CD14-positive monocyte (primary cell): ENCODE measurements around the gene TCF21. TPM values are rescaled to one million over a fixed set of nuclear protein-coding genes. Genes with fewer than 3 reads are reported as not detected.

Source experiments
- DNase-seq, 3 donors: peaks; one replicate each; pipeline ENCODE4 v3.0.0-alpha.2; 2011 to 2022
- H2AFZ ChIP-seq: 2 replicates; pipeline ENCODE4 v1.6.0; 2012; ENCODE audit warnings: mild to moderate bottlenecking, low read depth, low read length, inconsistent platforms; ENCODE audit not compliant: insufficient read depth, poor library complexity, severe bottlenecking
- H3K27ac ChIP-seq, 2 donors: 1 replicate in 1 of 2; 2 replicates in 1 of 2; pipeline ENCODE4 v1.5.1; 2012 to 2013; ENCODE audit warnings: low read length in 2 of 2, control low read depth in 1 of 2, inconsistent platforms in 1 of 2, low read depth in 1 of 2, mild to moderate bottlenecking in 1 of 2
- H3K27me3 ChIP-seq, 2 donors: one replicate each; pipeline versions ENCODE4 v1.6.0 to v1.6.1; 2011 to 2013; ENCODE audit warnings: low read length in 2 of 2; ENCODE audit not compliant: control insufficient read depth in 2 of 2, insufficient read depth in 2 of 2
- H3K36me3 ChIP-seq, 2 donors: replicated peaks in 1 of 2; 1 replicate in 1 of 2; 2 replicates in 1 of 2; pipeline versions ENCODE4 v1.5.1 to v1.6.1; 2012 to 2013; ENCODE audit warnings: low read length in 2 of 2, control low read depth in 1 of 2, inconsistent platforms in 1 of 2, mild to moderate bottlenecking in 1 of 2; ENCODE audit not compliant: insufficient read depth in 2 of 2, control insufficient read depth in 1 of 2
- H3K4me1 ChIP-seq, 2 donors: 1 replicate in 1 of 2; 2 replicates in 1 of 2; pipeline versions ENCODE4 v1.5.1 to v1.6.1; 2012 to 2013; ENCODE audit warnings: low read length in 2 of 2, control low read depth in 1 of 2, inconsistent platforms in 1 of 2, mild to moderate bottlenecking in 1 of 2, moderate library complexity in 1 of 2; ENCODE audit not compliant: insufficient read depth in 2 of 2, control insufficient read depth in 1 of 2
- H3K4me2 ChIP-seq: replicated peaks from 2 replicates; pipeline ENCODE3; 2012; ENCODE audit warnings: low read length, moderate library complexity, mild to moderate bottlenecking; ENCODE audit not compliant: poor library complexity, severe bottlenecking; ENCODE audit errors: extremely low read depth
- H3K4me3 ChIP-seq, 3 experiments: fragments of 200-600 bp in 1 of 3; sonication (generic) in 1 of 3; replicated peaks in 1 of 3; 1 replicate in 2 of 3; 2 replicates in 1 of 3; pipeline ENCODE4 v1.5.1; 2011 to 2013; ENCODE audit warnings: low read length in 3 of 3, mild to moderate bottlenecking in 3 of 3, control low read depth in 2 of 3, low read depth in 2 of 3, inconsistent platforms in 1 of 3, moderate library complexity in 1 of 3
- H3K79me2 ChIP-seq: 2 replicates; pipeline ENCODE4 v1.6.0; 2012; ENCODE audit warnings: mild to moderate bottlenecking, control low read depth, inconsistent platforms, low read length, moderate library complexity; ENCODE audit not compliant: insufficient read depth
- H3K9ac ChIP-seq: 2 replicates; pipeline ENCODE4 v1.6.0; 2017; ENCODE audit warnings: low read length, mild to moderate bottlenecking; ENCODE audit not compliant: insufficient read depth, poor library complexity, severe bottlenecking
- H3K9me3 ChIP-seq, 2 donors: replicated peaks in 1 of 2; 1 replicate in 1 of 2; 2 replicates in 1 of 2; pipeline versions ENCODE4 v1.5.1 to v1.6.1; 2012 to 2013; ENCODE audit warnings: low read length in 2 of 2, control low read depth in 1 of 2; ENCODE audit not compliant: control insufficient read depth in 1 of 2, insufficient read depth in 1 of 2
- H4K20me1 ChIP-seq: 2 replicates; pipeline ENCODE4 v1.6.0; 2012; ENCODE audit warnings: mild to moderate bottlenecking, low read length, control low read depth, moderate library complexity; ENCODE audit not compliant: insufficient read depth
- H3K27ac Mint-ChIP-seq, 7 donors: one replicate each; pipeline ENCODE4 v1.8.0; 2020; ENCODE audit warnings: mild to moderate bottlenecking in 7 of 7, mixed read lengths in 7 of 7, moderate library complexity in 6 of 7, inconsistent platforms in 2 of 7
- H3K27me3 Mint-ChIP-seq, 3 donors: one replicate each; pipeline ENCODE4 v1.8.0; 2021 to 2022; ENCODE audit warnings: low read depth in 3 of 3, mild to moderate bottlenecking in 3 of 3, mixed read lengths in 3 of 3, moderate library complexity in 3 of 3, inconsistent platforms in 1 of 3
- H3K36me3 Mint-ChIP-seq, 2 donors: one replicate each; pipeline ENCODE4 v1.8.0; 2020; ENCODE audit warnings: mixed read lengths in 2 of 2, inconsistent platforms in 1 of 2, mild to moderate bottlenecking in 1 of 2
- H3K4me1 Mint-ChIP-seq: one replicate; pipeline ENCODE4 v1.8.0; 2020; ENCODE audit warnings: mild to moderate bottlenecking, mixed read lengths
- H3K4me3 Mint-ChIP-seq, 2 donors: one replicate each; pipeline ENCODE4 v1.8.0; 2020; ENCODE audit warnings: mild to moderate bottlenecking in 2 of 2, mixed read lengths in 2 of 2, moderate library complexity in 1 of 2
- H3K9me3 Mint-ChIP-seq, 7 donors: one replicate each; pipeline ENCODE4 v1.8.0; 2020 to 2022; ENCODE audit warnings: mixed read lengths in 7 of 7, mild to moderate bottlenecking in 6 of 7, moderate library complexity in 6 of 7, inconsistent platforms in 2 of 7
- WGBS: methylation state at CpG from one replicate; pipeline ENCODE4 v1.1.5; 2013; ENCODE audit warnings: missing lambda C conversion rate; ENCODE audit not compliant: insufficient coverage; 5-methylcytosine and 5-hydroxymethylcytosine counted together
- intact Hi-C, 2 donors: fragments of 100-400 bp; cut with micrococcal nuclease; formaldehyde crosslinking; loops; one replicate each; pipeline versions ENCODE4 v1.15.0 to v1.15.1; 2023
- polyA plus RNA-seq, 3 donors: library from polyadenylated mRNA; depleted of rRNA in 1 of 3; unstranded in 2 of 3; stranded (reverse) in 1 of 3; fragments of 300-500 nt in 2 of 3; fragments of >200 nt in 1 of 3; fragmentation: Illumina TruSeq in 2 of 3; gene quantifications; 1 replicate in 2 of 3; 2 replicates in 1 of 3; pipeline ENCODE4 v1.2.3, GENCODE V29; 2012 to 2021
- TF ChIP-seq, protein P1 (sequence below): fragments of 200-600 bp; IDR thresholded peaks from one replicate; pipeline ENCODE4 v1.8.0; 2022; ENCODE audit warnings: antibody characterized with exemption, mild to moderate bottlenecking

TCF21 gene
- polyA plus RNA-seq, 3 donors = not detected

DNA sequence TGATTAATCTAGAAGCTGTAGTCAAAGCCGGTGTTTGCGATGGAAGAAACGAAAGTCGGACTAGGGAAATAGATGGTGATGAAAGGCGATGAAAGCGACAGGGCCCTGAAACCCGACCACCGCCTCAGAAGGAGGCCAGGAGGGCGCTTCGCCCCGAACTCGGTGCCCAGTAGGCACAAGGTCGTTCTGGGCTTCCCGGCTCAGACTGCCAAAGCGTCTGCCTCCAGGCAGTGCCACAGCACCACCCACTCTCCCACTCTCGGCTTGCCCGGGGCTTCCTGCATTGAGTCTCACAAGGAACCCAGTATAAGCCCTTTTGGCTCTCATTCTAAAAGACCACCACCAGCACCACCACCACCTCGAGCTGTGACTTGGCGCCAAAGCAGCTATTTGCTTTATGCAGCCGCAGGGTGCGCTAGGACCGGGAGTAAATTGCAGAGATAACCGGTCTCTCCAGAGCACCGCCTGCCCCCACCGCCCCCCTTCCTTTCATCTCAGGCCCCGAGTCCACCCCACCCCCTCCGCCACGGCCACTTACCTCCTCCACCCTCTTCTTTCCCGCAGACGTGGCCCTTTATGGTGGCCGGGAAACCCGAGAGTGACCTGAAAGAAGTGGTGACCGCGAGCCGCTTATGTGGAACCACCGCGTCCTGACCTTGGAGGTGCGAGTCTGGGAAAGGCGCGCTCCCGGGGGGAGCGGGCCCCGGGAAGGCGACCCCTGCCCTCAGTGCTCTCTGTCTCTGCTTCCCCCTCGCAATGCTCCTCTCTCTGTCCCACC is 2.4 kb downstream of the TCF21 start:
- Histone ChIP-seq H3K27ac (no peak overlapping the region), H3K36me3 (no peaks in the 10 kb centered on the region), H3K4me2 (peak overlapping the region; percentile 58), H3K9me3 (peaks cover 8 to 57% of the 10 kb centered on the region in 2 donors), H3K9ac (no peak overlapping the region), H3K79me2 (no peaks in the 10 kb centered on the region), H3K4me3 (peak overlapping the region in 1 of 3 experiments; percentile 58), H4K20me1 (no peaks in the 10 kb centered on the region), H2AFZ (peak overlapping the region; percentile 41), H3K27me3 (peaks cover 98 to 100% of the 10 kb centered on the region in 2 donors), H3K4me1 (peaks cover 0 to 4% of the 10 kb centered on the region in 2 donors)
- intact Hi-C loops = no loop called here
- no peak for DNase-seq
- TF ChIP-seq, protein P1, sequence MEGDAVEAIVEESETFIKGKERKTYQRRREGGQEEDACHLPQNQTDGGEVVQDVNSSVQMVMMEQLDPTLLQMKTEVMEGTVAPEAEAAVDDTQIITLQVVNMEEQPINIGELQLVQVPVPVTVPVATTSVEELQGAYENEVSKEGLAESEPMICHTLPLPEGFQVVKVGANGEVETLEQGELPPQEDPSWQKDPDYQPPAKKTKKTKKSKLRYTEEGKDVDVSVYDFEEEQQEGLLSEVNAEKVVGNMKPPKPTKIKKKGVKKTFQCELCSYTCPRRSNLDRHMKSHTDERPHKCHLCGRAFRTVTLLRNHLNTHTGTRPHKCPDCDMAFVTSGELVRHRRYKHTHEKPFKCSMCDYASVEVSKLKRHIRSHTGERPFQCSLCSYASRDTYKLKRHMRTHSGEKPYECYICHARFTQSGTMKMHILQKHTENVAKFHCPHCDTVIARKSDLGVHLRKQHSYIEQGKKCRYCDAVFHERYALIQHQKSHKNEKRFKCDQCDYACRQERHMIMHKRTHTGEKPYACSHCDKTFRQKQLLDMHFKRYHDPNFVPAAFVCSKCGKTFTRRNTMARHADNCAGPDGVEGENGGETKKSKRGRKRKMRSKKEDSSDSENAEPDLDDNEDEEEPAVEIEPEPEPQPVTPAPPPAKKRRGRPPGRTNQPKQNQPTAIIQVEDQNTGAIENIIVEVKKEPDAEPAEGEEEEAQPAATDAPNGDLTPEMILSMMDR = no peak
- Mint-ChIP-seq H3K9me3 (peaks cover 0 to 29% (median 14%) of the 10 kb centered on the region in 7 donors), H3K27me3 (peaks cover 94 to 97% (median 95%) of the 10 kb centered on the region in 3 donors), H3K4me3 (peak overlapping the region; percentile 65 to 89), H3K36me3 (peaks cover 5 to 9% of the 10 kb centered on the region in 2 donors), H3K4me1 (peaks cover 27% of the 10 kb centered on the region), H3K27ac (no peak overlapping the region)
- 2% methylated on average over 36 of the region's 45 CpGs for WGBS

GRCh38 chr6:133891927-133892812 is 3.3 kb downstream of the TCF21 start:
- no peak overlapping the region for H3K9ac ChIP-seq

More at GRCh38 chr6:133891927-133892812, 3.3 kb downstream of the TCF21 start:
- Histone ChIP-seq H3K36me3 (no peaks in the 10 kb centered on the region), H3K4me1 (peaks cover 0 to 4% of the 10 kb centered on the region in 2 donors), H3K27ac (no peak overlapping the region), H2AFZ (no peak overlapping the region), H3K27me3 (peaks cover 98 to 100% of the 10 kb centered on the region in 2 donors), H3K4me2 (peak overlapping the region; percentile 58), H3K9me3 (peaks cover 8 to 57% of the 10 kb centered on the region in 2 donors), H4K20me1 (no peaks in the 10 kb centered on the region), H3K79me2 (no peaks in the 10 kb centered on the region), H3K4me3 (peak overlapping the region in 1 of 3 experiments; percentile 58)
- no peak for DNase-seq
- H3K4me3 Mint-ChIP-seq = peak overlapping the region in 1 of 2 donors; percentile 89
- peaks cover 96 to 98% (median 97%) of the 10 kb centered on the region in 3 donors for H3K27me3 Mint-ChIP-seq
- H3K36me3 Mint-ChIP-seq = peaks cover 5 to 9% of the 10 kb centered on the region in 2 donors
- intact Hi-C loops = no loop called here
- H3K4me1 Mint-ChIP-seq = peaks cover 27% of the 10 kb centered on the region
- H3K9me3 Mint-ChIP-seq = peaks cover 0 to 29% (median 14%) of the 10 kb centered on the region in 7 donors
- no peak overlapping the region for H3K27ac Mint-ChIP-seq
- no CpG with 5 or more reads among the region's 12 CpGs for WGBS
- TF ChIP-seq, protein P1 = no peak
